Upper lobe of right lung (tissue), 1 donor: Measurements from ENCODE around the gene RYR1. TPM values are rescaled to one million over a fixed set of nuclear protein-coding genes. Genes with fewer than 3 reads are reported as not detected.
"Not testable (repeated sequence)": the region's sequence is repeated elsewhere in the genome, so short reads cannot be mapped to it uniquely, and the experiment has no call there.

Experiments used
- ATAC-seq: fragments of 200-7000 bp; cut with Tn5 transposase; one replicate; pipeline ENCODE4 v1.9.1; 2020; ENCODE audit warnings: mild to moderate bottlenecking, moderate library complexity
- DNase-seq: peaks from one replicate; pipeline ENCODE4 v3.0.0-alpha.2; 2020
- H3K27ac ChIP-seq: fragments of 200-600 bp; one replicate; pipeline ENCODE4 v1.8.0; 2022
- H3K27me3 ChIP-seq: fragments of 200-600 bp; one replicate; pipeline ENCODE4 v1.8.0; 2022; ENCODE audit warnings: mild to moderate bottlenecking
- H3K36me3 ChIP-seq: fragments of 200-600 bp; one replicate; pipeline ENCODE4 v1.8.0; 2022
- H3K4me1 ChIP-seq: fragments of 200-600 bp; one replicate; pipeline ENCODE4 v1.8.0; 2022
- H3K4me3 ChIP-seq: fragments of 200-600 bp; one replicate; pipeline ENCODE4 v1.8.0; 2022; ENCODE audit warnings: mild to moderate bottlenecking
- H3K9me3 ChIP-seq: fragments of 200-600 bp; one replicate; pipeline ENCODE4 v1.8.0; 2022
- CTCF ChIP-seq: fragments of 200-600 bp; IDR thresholded peaks from one replicate; pipeline ENCODE4 v1.8.0; 2022; ENCODE audit warnings: antibody characterized with exemption
- intact Hi-C: fragments of 100-400 bp; cut with DNase I; formaldehyde crosslinking; loops from one replicate; pipeline ENCODE4 v1.11.0; 2022
- total RNA-seq: library from RNA; stranded (reverse); fragmentation: NEBNext Ultra II Directional; extraction: Animal tissue kit (Norgen Biotek cat#: 25700); gene quantifications from one replicate; pipeline ENCODE4 v1.2.1, GENCODE V29; 2021
- donor health status: DM: no; HTN: yes; CAD: no; lungs with severe emphysema.

Gene RYR1
- total RNA-seq, 1 donor from 2014 or later = 6.5 TPM

GRCh38 chr19:38549061-38549460 lies 115.6 kb downstream of the RYR1 start:
- Histone ChIP-seq H3K4me1 (peaks cover 8% of the 10 kb centered on the region), H3K27ac (no peak overlapping the region), H3K9me3 (no peaks in the 10 kb centered on the region), H3K4me3 (no peak overlapping the region), H3K36me3 (no peaks in the 10 kb centered on the region), H3K27me3 (peaks cover 6% of the 10 kb centered on the region)
- ATAC-seq (no peak), DNase-seq (no peak)
- intact Hi-C loops = no loop called here
- no peak for TF ChIP-seq CTCF

GRCh38 chr19:38549942-38550341 lies 116.5 kb downstream of the RYR1 start:
- peaks cover 6% of the 10 kb centered on the region for H3K27me3 ChIP-seq
- no peak overlapping the region for H3K4me3 ChIP-seq
- intact Hi-C loops = no loop called here
- no peak for DNase-seq
- H3K36me3 ChIP-seq = no peaks in the 10 kb centered on the region
- no peak for TF ChIP-seq CTCF
- no peaks in the 10 kb centered on the region for H3K4me1 ChIP-seq
- H3K27ac ChIP-seq = no peak overlapping the region
- no peak for ATAC-seq
- no peaks in the 10 kb centered on the region for H3K9me3 ChIP-seq

GRCh38 chr19:38550376-38550775 lies 116.9 kb downstream of the RYR1 start:
- H3K4me1 ChIP-seq = no peaks in the 10 kb centered on the region
- TF ChIP-seq CTCF = no peak
- no peak overlapping the region for H3K27ac ChIP-seq
- H3K9me3 ChIP-seq = no peaks in the 10 kb centered on the region
- H3K4me3 ChIP-seq = no peak overlapping the region
- no peak for ATAC-seq
- H3K36me3 ChIP-seq = no peaks in the 10 kb centered on the region
- peaks cover 6% of the 10 kb centered on the region for H3K27me3 ChIP-seq
- intact Hi-C loops = no loop called here
- DNase-seq = no peak

GRCh38 chr19:38551450-38551813 lies 117.9 kb downstream of the RYR1 start:
- Histone ChIP-seq H3K36me3 (no peaks in the 10 kb centered on the region), H3K9me3 (no peaks in the 10 kb centered on the region), H3K4me3 (no peak overlapping the region), H3K27ac (no peak overlapping the region), H3K27me3 (peaks cover 6% of the 10 kb centered on the region), H3K4me1 (no peaks in the 10 kb centered on the region)
- ATAC-seq (peak; percentile 63), DNase-seq (no peak)
- TF ChIP-seq CTCF = no peak
- intact Hi-C loops = no loop called here

GRCh38 chr19:38553239-38553638 lies 119.7 kb downstream of the RYR1 start:
- H3K4me1 ChIP-seq, H3K4me3 ChIP-seq, H3K36me3 ChIP-seq, H3K9me3 ChIP-seq, H3K27me3 ChIP-seq, H3K27ac ChIP-seq, intact Hi-C loops, DNase-seq, ATAC-seq: not testable (repeated sequence)

- no peak for DNase-seq
- Histone ChIP-seq H3K9me3 (no peaks in the 10 kb centered on the region), H3K27me3 (peaks cover 6% of the 10 kb centered on the region), H3K4me3 (no peak overlapping the region), H3K4me1 (no peaks in the 10 kb centered on the region), H3K27ac (no peak overlapping the region), H3K36me3 (no peaks in the 10 kb centered on the region)
- ATAC-seq = no peak
- intact Hi-C loops = no loop called here
- TF ChIP-seq CTCF = no peak
These were observed 121.2 kb downstream of the RYR1 start for GRCh38 chr19:38554676-38555141.
